Measurements from ENCODE around the gene ARMH1. TPM values are rescaled to one million over a fixed set of nuclear protein-coding genes. Genes with fewer than 3 reads are reported as not detected.

ARMH1 gene
- total and polyA plus RNA-seq, 10 donors, result 12.2 to 86.0 (median 20.8) TPM

DNA sequence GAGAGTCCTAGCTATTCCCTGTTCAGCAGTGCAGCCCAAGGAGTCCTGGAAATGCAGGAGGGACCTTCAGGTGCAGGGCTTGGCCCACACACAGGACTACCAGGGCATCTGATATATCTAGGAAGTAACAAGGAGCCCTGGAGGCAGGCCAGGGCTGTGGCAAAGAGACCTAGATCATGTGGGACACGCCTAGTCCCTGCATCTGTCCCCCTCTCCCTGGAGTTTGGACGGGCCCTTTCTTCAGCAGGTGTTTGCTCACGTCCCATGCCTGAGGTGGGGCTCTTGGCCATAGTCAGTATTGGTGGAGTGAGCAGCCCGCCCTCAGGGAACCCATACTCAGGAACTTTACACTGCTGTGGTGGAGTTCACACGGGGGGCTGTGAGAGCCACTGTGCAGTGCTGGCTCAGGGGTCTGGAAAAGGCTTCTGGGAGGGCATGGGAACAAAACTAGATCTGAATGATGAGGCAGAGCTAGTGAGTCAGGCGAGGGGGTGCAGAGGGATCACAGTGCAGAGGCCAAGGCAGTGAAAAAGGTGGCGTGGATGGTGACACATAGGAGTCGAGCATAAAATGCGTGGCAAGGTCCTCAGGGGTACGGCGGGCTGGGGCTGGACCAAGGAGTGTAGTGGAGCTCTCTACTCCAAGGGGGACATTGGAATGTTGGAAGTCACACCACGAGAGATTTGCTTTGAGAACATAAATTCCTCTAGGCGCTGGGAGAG, 25.8 kb upstream of the ARMH1 start:
- H3K36me3 ChIP-seq, result peaks cover 0 to 92% (median 78%) of the 10 kb centered on the region in 6 donors
- 92 to 96% (median 94%) methylated on average over 13 of the region's 13 CpGs for WGBS, 5 donors
- TF ChIP-seq POLR2AphosphoS5 (IDR thresholded peaks at IDR 0.05) (no peak), CTCF (IDR thresholded peaks at IDR 0.05 in 8 of 11, conservative IDR thresholded peaks at IDR 0.05 in 3 of 11) (no peak), POLR2A (IDR thresholded peaks at IDR 0.05) (no peak)

DNA sequence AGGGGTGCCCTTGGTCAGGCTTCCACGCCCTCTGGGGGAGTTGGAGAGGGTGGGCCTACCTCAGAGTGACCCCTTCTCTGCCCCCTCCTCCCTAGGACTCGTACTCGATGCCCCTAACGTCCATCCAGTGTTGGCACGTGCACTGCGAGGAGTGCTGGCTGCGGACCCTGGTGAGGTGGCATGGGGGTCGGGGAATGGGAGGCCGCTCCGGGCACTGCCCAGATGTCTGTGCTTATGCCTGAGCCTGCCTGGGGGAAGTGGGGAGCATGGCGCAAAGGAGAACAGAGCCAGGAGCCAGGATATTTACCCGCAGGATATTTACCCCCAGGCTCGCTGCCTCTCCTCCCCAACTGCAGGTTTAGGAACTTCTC, 24.7 kb upstream of the ARMH1 start:
- WGBS, 5 donors, result 81 to 97% (median 95%) methylated on average over 10 to 13 of the region's 13 CpGs
- Histone ChIP-seq H3K27me3 (replicated peaks in 1 of 7) (no peaks in the 10 kb centered on the region), H3K9me3 (no peaks in the 10 kb centered on the region), H3K4me1 (peaks cover 0 to 6% (median 0%) of the 10 kb centered on the region in 6 donors), H3K4me3 (no peak overlapping the region), H3K36me3 (peaks cover 0 to 92% (median 72%) of the 10 kb centered on the region in 6 donors), H3K27ac (no peak overlapping the region)
- no peak for TF ChIP-seq POLR2A (IDR thresholded peaks at IDR 0.05)
- TF ChIP-seq POLR2AphosphoS5 (IDR thresholded peaks at IDR 0.05), result peak in 1 of 3 donors; percentile 25
- no peak for DNase-seq
- intact Hi-C loops (cut with DNase I; ENCODE audit: low total_unique reads), result loop anchor here (10.0 kb wide), 1 partner anchor 265 kb away; no protein-coding TSS in a partner anchor

More for the DNA sequence above, 25.8 kb upstream of the ARMH1 start:
- Histone ChIP-seq H3K4me3 (no peak overlapping the region), H3K9me3 (no peaks in the 10 kb centered on the region), H3K4me1 (peaks cover 0 to 6% (median 0%) of the 10 kb centered on the region in 6 donors), H3K27me3 (replicated peaks in 1 of 7) (no peaks in the 10 kb centered on the region), H3K27ac (no peak overlapping the region)
- DNase-seq, result no peak
- intact Hi-C loops (cut with DNase I; ENCODE audit: low total_unique reads), result no loop called here

DNA sequence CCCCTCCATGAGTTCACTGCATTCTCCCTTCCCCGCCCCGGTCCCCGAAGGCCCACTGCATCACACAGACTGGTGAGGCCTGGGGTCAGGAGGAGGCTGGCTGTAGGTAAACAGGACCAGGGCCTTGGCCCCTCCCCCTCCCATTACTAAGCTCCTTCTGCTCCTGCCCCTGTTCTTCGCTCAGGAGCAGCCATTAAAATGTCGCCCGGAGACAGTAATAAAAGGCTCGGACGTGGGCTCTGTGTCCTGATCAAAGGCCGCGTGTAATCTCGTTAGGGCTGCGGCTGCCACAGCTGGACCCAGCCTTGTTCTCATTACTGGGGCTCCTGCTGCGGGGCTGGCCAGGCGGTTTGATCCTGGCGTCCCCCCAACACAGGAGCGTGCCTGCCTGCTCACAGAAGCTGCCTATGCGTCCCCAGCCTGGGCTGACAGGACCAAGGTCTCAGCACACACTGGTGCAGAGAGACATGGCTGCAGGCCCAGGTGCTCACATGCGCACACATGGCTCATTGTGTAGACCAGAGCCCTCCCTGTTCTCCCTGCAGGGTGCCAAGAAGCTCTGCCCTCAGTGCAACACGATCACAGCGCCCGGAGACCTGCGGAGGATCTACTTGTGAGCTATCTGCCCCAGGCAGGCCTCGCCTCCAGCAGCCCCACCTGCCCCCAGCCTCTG, 24.2 kb upstream of the ARMH1 start:
- Histone ChIP-seq H3K27me3 (replicated peaks in 1 of 7) (no peaks in the 10 kb centered on the region), H3K9me3 (no peaks in the 10 kb centered on the region), H3K4me1 (peaks cover 0 to 6% (median 0%) of the 10 kb centered on the region in 6 donors), H3K27ac (no peak overlapping the region), H3K4me3 (no peak overlapping the region), H3K36me3 (peaks cover 0 to 92% (median 68%) of the 10 kb centered on the region in 6 donors)
- no peak for DNase-seq
- intact Hi-C loops (cut with DNase I; ENCODE audit: low total_unique reads), result loop anchor here (10.0 kb wide), 1 partner anchor 265 kb away; no protein-coding TSS in a partner anchor
- WGBS, 5 donors, result 88 to 96% (median 94%) methylated on average over 23 of the region's 23 CpGs
- TF ChIP-seq POLR2AphosphoS5 (IDR thresholded peaks at IDR 0.05), result peak in 1 of 3 donors; percentile 24
- TF ChIP-seq POLR2A (IDR thresholded peaks at IDR 0.05), result no peak

DNA sequence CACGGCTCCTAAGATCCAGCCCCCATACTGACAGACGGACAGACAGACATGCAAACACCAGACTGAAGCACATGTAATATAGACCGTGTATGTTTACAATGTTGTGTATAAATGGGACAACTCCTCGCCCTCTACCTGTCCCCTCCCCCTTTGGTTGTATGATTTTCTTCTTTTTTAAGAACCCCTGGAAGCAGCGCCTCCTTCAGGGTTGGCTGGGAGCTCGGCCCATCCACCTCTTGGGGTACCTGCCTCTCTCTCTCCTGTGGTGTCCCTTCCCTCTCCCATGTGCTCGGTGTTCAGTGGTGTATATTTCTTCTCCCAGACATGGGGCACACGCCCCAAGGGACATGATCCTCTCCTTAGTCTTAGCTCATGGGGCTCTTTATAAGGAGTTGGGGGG, 23.4 kb upstream of the ARMH1 start:
- H3K4me3 ChIP-seq, result no peak overlapping the region
- DNase-seq, result no peak
- H3K27me3 ChIP-seq (replicated peaks in 1 of 7), result no peaks in the 10 kb centered on the region
- peaks cover 0 to 84% (median 60%) of the 10 kb centered on the region in 6 donors for H3K36me3 ChIP-seq
- peaks cover 0 to 6% (median 0%) of the 10 kb centered on the region in 6 donors for H3K4me1 ChIP-seq
- TF ChIP-seq CTCF (IDR thresholded peaks at IDR 0.05 in 8 of 11, conservative IDR thresholded peaks at IDR 0.05 in 3 of 11) (no peak), POLR2AphosphoS5 (IDR thresholded peaks at IDR 0.05) (no peak)
- WGBS, 5 donors, result 87 to 91% (median 89%) methylated on average over 8 of the region's 8 CpGs
- H3K27ac ChIP-seq, result no peak overlapping the region
- H3K9me3 ChIP-seq, result no peaks in the 10 kb centered on the region
- intact Hi-C loops (cut with DNase I; ENCODE audit: low total_unique reads), result loop anchor here (10.0 kb wide), 1 partner anchor 266 kb away; no protein-coding TSS in a partner anchor

Data from spleen (tissue), 11 donors.